Caco-2 (cell line): ENCODE measurements around the gene FBLN5. TPM values are rescaled to one million over a fixed set of nuclear protein-coding genes. Genes with fewer than 3 reads are reported as not detected.
"Not testable (repeated sequence)": the region's sequence is repeated elsewhere in the genome, so short reads cannot be mapped to it uniquely, and the experiment has no call there.

Experiments
- BruUV-seq: library from RNA; stranded (reverse); fragments of 400-500 nt; replicated peaks from 2 replicates; lab custom pipeline; 2021; lab: Mats Ljungman, UMichigan
- CTCF ChIA-PET: fragments of 300-600 bp; sonication (Branson Sonifier 250); formaldehyde crosslinking; loops from one replicate; lab custom pipeline; 2022; ENCODE audit warnings: antibody characterized with exemption; lab: Charles Lee
- POLR2A ChIA-PET: fragments of 300-600 bp; sonication (Branson Sonifier 250); formaldehyde crosslinking; loops from one replicate; lab custom pipeline; 2022; ENCODE audit warnings: antibody characterized with exemption; lab: Charles Lee
- DNase-seq, 2 experiments: peaks; one replicate each; pipeline versions ENCODE4 v3.0.0 to v3.0.0-alpha.2; 2020 to 2022
- H3K27me3 ChIP-seq: replicated peaks from 2 replicates; pipeline ENCODE4 v1.6.0; 2011; ENCODE audit warnings: low read length; ENCODE audit not compliant: control insufficient read depth, insufficient read depth
- H3K36me3 ChIP-seq: 2 replicates; pipeline ENCODE4 v1.5.1; 2011; ENCODE audit warnings: low read length; ENCODE audit not compliant: control insufficient read depth, insufficient read depth
- H3K4me1 ChIP-seq: fragments of 250-450 bp; sonication (Bioruptor Pico); 2 replicates; pipeline ENCODE4 v1.5.1; 2020; ENCODE audit warnings: mild to moderate bottlenecking
- H3K4me3 ChIP-seq: 2 replicates; pipeline ENCODE4 v1.5.1; 2011; ENCODE audit warnings: low read depth, mild to moderate bottlenecking, control low read depth, low read length
- H3K9me3 ChIP-seq: fragments of 250-450 bp; sonication (Bioruptor Pico); 2 replicates; pipeline ENCODE4 v1.5.1; 2020; ENCODE audit warnings: mild to moderate bottlenecking, moderate library complexity
- H3K27ac Mint-ChIP-seq: one replicate; pipeline ENCODE4 v1.8.0; 2022; ENCODE audit warnings: mixed read lengths; ENCODE audit not compliant: unreplicated experiment
- H3K27me3 Mint-ChIP-seq: one replicate; pipeline ENCODE4 v1.8.0; 2022; ENCODE audit warnings: mixed read lengths; ENCODE audit not compliant: insufficient read depth, unreplicated experiment
- H3K36me3 Mint-ChIP-seq: one replicate; pipeline ENCODE4 v1.8.0; 2022; ENCODE audit warnings: mild to moderate bottlenecking, mixed read lengths; ENCODE audit not compliant: insufficient read depth, unreplicated experiment
- H3K4me1 Mint-ChIP-seq: one replicate; pipeline ENCODE4 v1.8.0; 2022; ENCODE audit warnings: low read depth, mixed read lengths; ENCODE audit not compliant: unreplicated experiment
- H3K4me3 Mint-ChIP-seq: one replicate; pipeline ENCODE4 v1.8.0; 2022; ENCODE audit warnings: mild to moderate bottlenecking, moderate library complexity, mixed read lengths; ENCODE audit not compliant: unreplicated experiment
- H3K9me3 Mint-ChIP-seq: one replicate; pipeline ENCODE4 v1.8.0; 2022; ENCODE audit warnings: mixed read lengths; ENCODE audit not compliant: unreplicated experiment
- intact Hi-C: fragments of 100-400 bp; cut with micrococcal nuclease; formaldehyde crosslinking; loops from one replicate; pipeline ENCODE4 v1.10.0; 2022; ENCODE audit not compliant: unreplicated experiment
- total RNA-seq: library from RNA; stranded (reverse); gene quantifications from 2 replicates; pipeline ENCODE4 v1.2.3, GENCODE V29; 2022
- TF ChIP-seq, protein P1 (sequence below), 2 experiments: fragments of 200-600 bp in 1 of 2; IDR thresholded peaks; 1 replicate in 1 of 2; 2 replicates in 1 of 2; pipeline versions ENCODE4 v1.5.1 to v1.8.0; 2011 to 2022; ENCODE audit warnings: antibody characterized with exemption in 1 of 2, control low read depth in 1 of 2, inconsistent platforms in 1 of 2, low read depth in 1 of 2, low read length in 1 of 2, mild to moderate bottlenecking in 1 of 2, moderate library complexity in 1 of 2; ENCODE audit not compliant: insufficient read depth in 1 of 2, severe bottlenecking in 1 of 2, unreplicated experiment in 1 of 2

FBLN5 gene
- total RNA-seq, 1 experiment from 2014 or later, result 13.9 TPM

DNA sequence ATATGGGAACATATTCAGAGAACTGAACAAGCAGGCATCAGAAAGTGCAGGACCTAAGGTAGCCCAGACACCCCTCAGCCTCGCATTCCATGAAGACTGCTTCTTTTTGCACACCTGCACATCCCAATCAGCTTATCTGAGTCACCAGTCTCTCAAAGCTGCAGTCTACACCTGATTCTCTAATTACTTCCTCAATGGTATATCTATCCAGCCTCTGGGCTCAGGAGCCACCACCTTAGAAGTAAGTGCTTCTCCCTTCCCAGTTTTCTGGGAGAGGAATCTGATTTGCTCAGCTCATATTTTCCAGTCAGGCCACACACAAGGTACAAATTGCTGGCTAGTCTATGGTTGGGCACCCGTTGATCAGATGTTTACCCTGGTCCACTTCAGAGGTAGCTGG lies 101.8 kb downstream of the FBLN5 start:
- H3K4me1 ChIP-seq, result no peaks in the 10 kb centered on the region
- CTCF ChIA-PET, result no interaction called here
- TF ChIP-seq, protein P1, sequence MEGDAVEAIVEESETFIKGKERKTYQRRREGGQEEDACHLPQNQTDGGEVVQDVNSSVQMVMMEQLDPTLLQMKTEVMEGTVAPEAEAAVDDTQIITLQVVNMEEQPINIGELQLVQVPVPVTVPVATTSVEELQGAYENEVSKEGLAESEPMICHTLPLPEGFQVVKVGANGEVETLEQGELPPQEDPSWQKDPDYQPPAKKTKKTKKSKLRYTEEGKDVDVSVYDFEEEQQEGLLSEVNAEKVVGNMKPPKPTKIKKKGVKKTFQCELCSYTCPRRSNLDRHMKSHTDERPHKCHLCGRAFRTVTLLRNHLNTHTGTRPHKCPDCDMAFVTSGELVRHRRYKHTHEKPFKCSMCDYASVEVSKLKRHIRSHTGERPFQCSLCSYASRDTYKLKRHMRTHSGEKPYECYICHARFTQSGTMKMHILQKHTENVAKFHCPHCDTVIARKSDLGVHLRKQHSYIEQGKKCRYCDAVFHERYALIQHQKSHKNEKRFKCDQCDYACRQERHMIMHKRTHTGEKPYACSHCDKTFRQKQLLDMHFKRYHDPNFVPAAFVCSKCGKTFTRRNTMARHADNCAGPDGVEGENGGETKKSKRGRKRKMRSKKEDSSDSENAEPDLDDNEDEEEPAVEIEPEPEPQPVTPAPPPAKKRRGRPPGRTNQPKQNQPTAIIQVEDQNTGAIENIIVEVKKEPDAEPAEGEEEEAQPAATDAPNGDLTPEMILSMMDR (IDR thresholded peaks at IDR 0.05; ENCODE audit: insufficient read depth in 1 of 2, low read depth in 1 of 2, low read length in 1 of 2, severe bottlenecking in 1 of 2, unreplicated experiment in 1 of 2), result no peak
- Mint-ChIP-seq H3K9me3 (no peaks in the 10 kb centered on the region), H3K4me1 (no peaks in the 10 kb centered on the region), H3K36me3 (no peaks in the 10 kb centered on the region), H3K27ac (no peak overlapping the region), H3K4me3 (no peak overlapping the region), H3K27me3 (no peaks in the 10 kb centered on the region)
- no peak overlapping the region for H3K4me3 ChIP-seq
- intact Hi-C loops, result no loop called here
- POLR2A ChIA-PET, result no interaction called here
- no peaks in the 10 kb centered on the region for H3K27me3 ChIP-seq
- H3K36me3 ChIP-seq, result no peaks in the 10 kb centered on the region
- BruUV-seq, result no TSS peak
- DNase-seq, result no peak
- H3K9me3 ChIP-seq, result no peaks in the 10 kb centered on the region

DNA sequence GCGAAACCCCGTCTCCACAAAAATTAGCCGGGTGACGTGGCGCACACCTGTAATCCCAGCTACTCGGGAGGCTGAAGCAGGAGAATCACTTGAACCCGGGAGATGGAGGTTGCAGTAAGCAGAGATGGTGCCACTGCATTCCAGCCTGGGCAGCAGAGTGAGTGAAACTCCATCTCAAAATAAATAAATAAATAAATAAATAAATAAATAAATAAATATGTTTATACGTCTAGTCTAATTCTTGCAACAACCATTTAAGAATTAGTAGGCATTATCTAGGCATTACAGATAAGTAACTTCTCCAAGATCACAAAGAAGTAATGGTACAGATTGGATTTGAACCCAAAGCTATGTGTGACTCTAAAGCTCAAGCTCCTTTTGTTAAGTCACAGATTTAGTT lies 102.4 kb downstream of the FBLN5 start:
- H3K4me3 Mint-ChIP-seq, H3K27ac Mint-ChIP-seq, H3K9me3 Mint-ChIP-seq, DNase-seq, H3K4me1 ChIP-seq, POLR2A ChIA-PET, H3K4me1 Mint-ChIP-seq, H3K9me3 ChIP-seq, BruUV-seq, H3K27me3 ChIP-seq, H3K4me3 ChIP-seq, H3K36me3 Mint-ChIP-seq, CTCF ChIA-PET, H3K27me3 Mint-ChIP-seq, intact Hi-C loops, H3K36me3 ChIP-seq: not testable (repeated sequence)

DNA sequence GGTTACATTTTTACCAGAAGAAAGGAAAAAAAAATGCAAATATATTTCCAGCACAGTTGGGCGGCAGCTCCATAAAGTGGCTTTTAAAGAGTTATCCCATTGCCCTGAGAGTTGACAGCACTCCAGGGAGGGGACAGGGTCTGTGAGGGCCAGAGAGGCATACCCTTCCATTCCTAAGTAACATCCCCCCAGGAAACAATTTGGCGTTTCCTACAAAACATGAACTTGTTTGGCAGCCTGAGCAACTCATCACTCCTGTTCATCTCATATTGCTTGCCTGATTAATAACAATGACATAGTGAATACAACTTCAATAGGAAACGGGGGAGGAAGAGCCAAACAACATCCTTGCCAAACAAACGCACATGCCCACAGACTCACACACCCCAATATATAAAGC lies 103.5 kb downstream of the FBLN5 start:
- no peaks in the 10 kb centered on the region for H3K36me3 Mint-ChIP-seq
- H3K4me3 ChIP-seq, result no peak overlapping the region
- H3K27me3 Mint-ChIP-seq, result no peaks in the 10 kb centered on the region
- no peaks in the 10 kb centered on the region for H3K36me3 ChIP-seq
- H3K27ac Mint-ChIP-seq, result no peak overlapping the region
- H3K4me1 Mint-ChIP-seq, result no peaks in the 10 kb centered on the region
- DNase-seq, result no peak
- BruUV-seq, result no TSS peak
- H3K4me1 ChIP-seq, result no peaks in the 10 kb centered on the region
- CTCF ChIA-PET, result no interaction called here
- H3K9me3 ChIP-seq, result no peaks in the 10 kb centered on the region
- H3K9me3 Mint-ChIP-seq, result no peaks in the 10 kb centered on the region
- H3K27me3 ChIP-seq, result no peaks in the 10 kb centered on the region
- TF ChIP-seq, protein P1 (IDR thresholded peaks at IDR 0.05; ENCODE audit: insufficient read depth in 1 of 2, low read depth in 1 of 2, low read length in 1 of 2, severe bottlenecking in 1 of 2, unreplicated experiment in 1 of 2), result no peak
- H3K4me3 Mint-ChIP-seq, result no peak overlapping the region
- POLR2A ChIA-PET, result no interaction called here
- intact Hi-C loops, result no loop called here

DNA sequence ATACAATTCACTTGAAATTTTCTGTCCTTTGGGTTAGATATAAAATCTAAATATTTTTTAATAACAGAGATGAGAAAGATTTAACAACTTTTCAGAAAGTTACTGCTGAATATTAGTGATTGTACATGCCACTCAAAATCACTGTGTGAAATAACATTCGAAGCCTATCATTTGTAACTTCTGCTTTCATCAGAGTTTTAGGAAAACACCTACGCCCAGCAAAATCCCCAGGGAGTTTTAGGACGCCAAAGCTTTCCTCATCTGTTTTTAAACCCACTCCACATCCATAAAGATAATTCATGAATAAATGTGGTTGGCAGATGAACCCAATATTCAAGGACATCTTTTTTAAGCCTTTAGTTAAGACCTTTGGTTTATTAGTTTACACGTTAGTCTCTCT lies 104.1 kb downstream of the FBLN5 start:
- no peak overlapping the region for H3K4me3 Mint-ChIP-seq
- no peak for DNase-seq
- no peak overlapping the region for H3K27ac Mint-ChIP-seq
- no peaks in the 10 kb centered on the region for H3K4me1 ChIP-seq
- H3K27me3 ChIP-seq, result no peaks in the 10 kb centered on the region
- CTCF ChIA-PET, result no interaction called here
- POLR2A ChIA-PET, result no interaction called here
- BruUV-seq, result no TSS peak
- no peaks in the 10 kb centered on the region for H3K36me3 Mint-ChIP-seq
- no peaks in the 10 kb centered on the region for H3K9me3 Mint-ChIP-seq
- intact Hi-C loops, result no loop called here
- no peaks in the 10 kb centered on the region for H3K9me3 ChIP-seq
- TF ChIP-seq, protein P1 (IDR thresholded peaks at IDR 0.05; ENCODE audit: insufficient read depth in 1 of 2, low read depth in 1 of 2, low read length in 1 of 2, severe bottlenecking in 1 of 2, unreplicated experiment in 1 of 2), result no peak
- no peak overlapping the region for H3K4me3 ChIP-seq
- no peaks in the 10 kb centered on the region for H3K27me3 Mint-ChIP-seq
- H3K4me1 Mint-ChIP-seq, result no peaks in the 10 kb centered on the region
- H3K36me3 ChIP-seq, result no peaks in the 10 kb centered on the region
